Stimulated activated CD8-positive, alpha-beta memory T cell treated with anti-CD3 and anti-CD28 coated beads, Interleukin-15, amount 100 ng/mL, for 1 hour (primary cell): ENCODE results near the gene CCDC60.

Experiments
- DNase-seq: peaks from one replicate; pipeline ENCODE4 v3.0.0-alpha.2; 2020; ENCODE audit warnings: low read depth

The CCDC60 gene

DNA sequence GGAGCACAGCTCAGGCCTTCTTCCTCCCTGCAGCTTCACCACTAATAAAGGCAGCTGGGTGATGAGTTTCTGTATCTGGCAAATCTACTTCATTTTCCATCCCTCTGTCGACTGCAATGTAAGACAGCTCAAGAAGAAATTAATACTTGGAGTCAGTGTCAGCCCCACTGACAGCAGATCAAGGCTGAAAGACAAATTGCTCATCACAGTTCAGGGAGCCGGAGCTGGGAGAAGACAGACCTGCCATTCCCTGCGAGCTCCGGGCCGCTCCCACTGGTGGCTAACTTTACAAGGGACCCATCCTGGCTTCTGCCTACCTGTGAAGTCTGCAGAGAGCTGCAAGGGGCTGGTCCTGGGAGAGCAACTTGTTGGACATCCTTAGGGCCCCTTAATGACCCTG is 49.8 kb downstream of the CCDC60 start:
- DNase-seq: no peak

DNA sequence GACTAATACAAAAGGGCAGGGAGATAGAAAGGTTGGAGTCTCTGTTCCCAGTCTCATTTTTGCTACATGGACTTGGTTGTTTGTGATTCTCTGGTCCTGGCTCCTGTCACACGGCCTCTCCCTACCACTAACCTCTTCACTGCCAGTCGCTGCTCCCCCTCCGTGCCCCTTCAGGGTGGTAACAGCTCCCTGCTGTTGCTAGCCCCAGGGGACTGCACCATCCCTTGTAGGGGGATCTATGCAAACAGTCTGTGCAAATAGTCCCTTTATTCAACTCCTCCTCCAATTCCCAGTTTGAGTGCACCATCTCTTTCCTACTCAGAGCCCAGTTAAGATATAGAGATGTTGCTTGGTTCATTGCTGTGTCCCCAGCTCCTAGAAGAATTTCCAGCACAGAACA is 51.1 kb downstream of the CCDC60 start:
- DNase-seq: no peak

DNA sequence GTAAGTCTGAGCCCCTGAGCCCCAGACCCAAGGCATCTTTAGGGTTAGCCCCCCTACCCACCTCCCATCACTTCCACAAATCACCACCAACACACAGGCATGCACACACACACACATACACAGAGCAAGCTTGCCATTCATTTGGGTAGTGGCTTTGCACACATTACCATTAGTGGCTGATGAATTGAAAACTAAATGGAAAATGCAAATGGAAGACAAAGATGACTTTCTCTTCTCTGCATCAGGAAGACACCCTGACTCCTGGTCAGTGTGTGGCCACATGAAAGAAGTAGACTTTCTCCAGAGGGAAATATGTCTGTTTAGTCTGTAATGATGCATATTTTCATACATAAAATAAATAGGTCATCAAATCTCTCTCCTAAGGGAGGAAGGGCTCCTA is 55.2 kb downstream of the CCDC60 start:
- DNase-seq: no peak

DNA sequence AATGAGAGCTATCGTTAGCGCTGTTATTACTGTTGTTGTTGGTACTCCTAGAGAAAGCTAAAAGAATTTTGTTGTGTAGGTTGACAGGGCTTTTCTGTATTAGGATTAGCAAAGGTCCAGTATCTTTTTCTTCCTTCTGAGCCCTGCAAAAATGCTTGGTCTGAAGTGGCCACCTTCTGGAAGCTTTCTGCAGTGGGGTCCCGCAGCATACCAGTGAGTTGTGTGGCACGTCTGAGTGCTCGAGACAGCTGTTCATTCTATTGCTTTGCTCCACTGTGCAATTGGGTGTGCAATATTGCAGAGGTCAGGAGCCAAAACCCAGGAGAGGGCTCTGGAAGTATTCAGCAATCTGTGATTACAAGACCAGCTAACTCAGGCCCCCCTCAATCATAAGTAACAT is 57.1 kb downstream of the CCDC60 start:
- no peak for DNase-seq

DNA sequence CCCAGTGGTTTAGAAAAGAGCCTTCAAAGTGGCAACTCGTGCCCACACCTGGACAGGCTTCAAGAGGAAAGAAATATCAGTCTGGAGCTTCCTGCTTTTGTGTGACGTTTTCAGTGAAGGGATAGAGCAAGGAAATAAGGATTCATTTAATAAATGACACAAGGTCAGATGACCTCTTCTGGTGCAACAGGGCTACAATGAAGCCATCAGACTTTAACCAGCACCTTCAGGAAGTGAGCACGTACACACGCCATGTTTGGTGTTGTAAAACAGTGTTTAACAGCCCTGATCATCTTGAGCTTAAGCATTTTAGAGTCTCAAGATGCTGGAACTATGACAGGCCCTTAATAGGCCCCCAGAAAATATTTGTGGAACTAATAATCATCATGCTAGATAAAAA is 59.1 kb downstream of the CCDC60 start:
- no peak for DNase-seq

DNA sequence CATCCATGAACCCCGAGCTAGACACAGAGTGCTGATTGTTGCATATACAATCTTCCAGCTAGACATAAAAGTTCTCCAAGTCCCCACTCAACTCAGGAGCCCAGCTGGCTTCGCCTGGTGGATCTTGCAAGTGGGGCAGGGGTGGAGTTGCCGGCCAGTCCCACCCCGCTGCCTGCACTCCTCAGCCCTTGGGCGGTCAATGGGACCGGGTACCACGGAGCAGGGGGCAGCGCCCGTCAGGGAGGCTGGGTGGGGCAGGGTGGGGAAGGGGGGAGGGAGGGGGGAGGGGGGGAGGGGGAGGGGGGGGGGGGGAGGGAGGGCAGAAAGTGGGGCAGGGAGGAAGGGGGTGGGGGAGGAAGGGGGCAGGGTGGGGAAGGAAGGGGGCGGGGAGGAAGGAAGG is 63.0 kb downstream of the CCDC60 start:
- DNase-seq: no peak

DNA sequence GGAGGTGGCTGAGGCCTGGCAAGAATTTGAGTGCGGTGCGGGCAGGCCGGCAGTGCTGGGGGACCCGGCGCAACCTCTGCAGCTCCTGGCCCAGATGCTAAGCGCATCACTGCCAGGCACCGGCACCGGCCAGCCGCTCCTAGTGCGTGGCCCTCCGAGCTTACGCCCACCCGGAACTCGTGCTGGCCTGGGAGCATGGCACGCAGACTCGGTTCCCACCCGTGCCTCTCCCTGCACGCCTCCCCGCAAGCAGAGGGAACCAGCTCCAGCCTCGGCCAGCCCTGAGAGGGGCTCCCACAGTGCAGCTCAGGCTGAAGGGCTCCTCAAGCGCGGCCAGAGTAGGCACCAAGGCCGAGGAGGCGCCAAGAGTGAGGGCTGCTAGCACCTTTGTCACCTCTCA is 63.7 kb downstream of the CCDC60 start:
- DNase-seq: no peak

DNA sequence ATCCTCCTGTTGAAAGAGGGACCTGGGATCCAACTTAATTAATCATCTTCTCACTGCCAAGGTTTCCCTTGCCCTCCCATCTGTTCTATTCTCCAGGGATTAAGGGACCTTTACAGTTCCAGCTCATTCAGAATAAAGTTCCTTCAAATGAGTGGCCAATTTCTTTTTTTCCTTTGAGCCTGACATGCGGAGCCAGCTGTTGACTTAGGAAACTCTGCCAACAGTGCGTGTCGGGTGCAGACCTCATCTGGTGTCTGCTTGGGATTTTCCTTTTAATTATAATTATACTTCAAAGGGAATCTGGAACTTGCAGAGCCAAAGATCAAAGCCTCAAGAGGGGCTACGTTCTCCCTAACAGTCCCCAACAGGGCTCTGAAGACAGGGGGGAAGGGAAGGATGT is 64.8 kb downstream of the CCDC60 start:
- no peak for DNase-seq

DNA sequence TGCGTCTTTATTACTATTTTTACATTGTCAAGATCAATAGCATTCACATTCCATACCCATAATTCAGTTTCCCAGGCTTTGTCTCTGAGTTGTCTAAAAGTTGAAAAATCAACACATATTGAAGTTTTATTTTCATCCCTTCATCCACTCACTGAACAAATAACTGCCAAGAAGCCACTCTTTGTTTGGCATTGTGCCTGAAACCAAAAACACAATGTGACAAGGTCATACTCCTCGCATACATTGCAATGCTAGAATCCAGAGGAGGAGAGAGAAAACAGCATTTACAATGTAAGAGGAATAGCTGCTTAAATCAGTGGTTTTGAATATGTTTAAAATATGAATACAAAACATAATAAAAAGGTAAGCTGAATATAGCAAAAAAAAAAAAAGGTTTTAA is 71.8 kb downstream of the CCDC60 start:
- DNase-seq: no peak

DNA sequence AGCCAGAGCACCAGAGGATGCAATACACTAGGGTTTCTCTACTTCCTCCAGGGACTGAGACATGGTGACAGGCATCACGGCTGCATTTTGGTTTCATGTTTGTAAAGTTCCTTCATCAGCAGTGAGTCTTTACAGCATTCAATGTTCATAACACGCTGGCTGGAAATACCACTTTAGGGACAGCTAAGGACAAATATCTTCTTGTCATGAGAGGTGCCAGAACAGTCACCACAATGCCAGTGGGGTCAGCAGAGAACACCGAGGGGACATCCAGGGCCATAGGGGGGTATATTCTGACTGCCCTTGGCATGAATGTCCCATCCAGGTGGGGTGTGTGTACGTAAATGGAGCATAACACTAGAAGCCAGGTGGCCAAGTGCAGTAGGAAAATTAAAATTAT is 72.3 kb downstream of the CCDC60 start:
- no peak for DNase-seq

DNA sequence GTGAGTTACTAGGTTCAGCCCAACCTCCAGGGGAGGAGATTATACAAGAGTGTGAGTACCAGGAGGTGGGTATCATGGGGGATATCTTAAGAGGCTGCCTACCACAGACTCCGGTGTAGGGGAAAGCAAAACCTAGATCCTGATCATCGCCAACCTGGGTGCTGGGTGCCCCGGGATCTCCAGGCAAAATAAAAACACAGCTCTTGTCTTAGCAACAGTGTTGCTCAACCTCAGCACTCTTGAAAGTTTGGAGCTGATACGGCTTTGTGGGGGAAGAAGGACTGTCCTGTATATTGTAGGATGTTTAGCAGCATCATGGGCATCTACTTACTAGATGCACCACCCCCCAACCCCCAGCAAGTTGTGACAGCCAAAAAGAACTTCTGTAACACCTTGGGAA is 74.5 kb downstream of the CCDC60 start:
- DNase-seq: no peak

DNA sequence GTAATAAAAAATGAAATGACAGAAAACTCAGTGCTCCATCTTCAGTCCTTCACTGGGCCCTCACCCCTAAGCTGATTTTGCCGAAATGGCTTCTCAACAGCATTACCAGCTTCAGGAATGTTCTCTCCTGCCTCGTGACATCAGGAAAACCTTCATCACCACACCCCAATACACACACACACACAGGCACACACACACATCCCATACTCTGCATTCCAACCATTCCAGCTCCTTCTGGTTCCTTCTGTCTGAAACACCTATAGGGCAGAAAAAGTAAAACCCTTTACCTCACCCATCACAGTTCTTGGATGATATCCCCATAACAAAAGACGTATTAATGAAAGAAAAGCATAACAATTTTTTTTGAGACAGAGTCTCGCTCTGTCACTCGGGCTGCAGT is 75.9 kb downstream of the CCDC60 start:
- DNase-seq: no peak

DNA sequence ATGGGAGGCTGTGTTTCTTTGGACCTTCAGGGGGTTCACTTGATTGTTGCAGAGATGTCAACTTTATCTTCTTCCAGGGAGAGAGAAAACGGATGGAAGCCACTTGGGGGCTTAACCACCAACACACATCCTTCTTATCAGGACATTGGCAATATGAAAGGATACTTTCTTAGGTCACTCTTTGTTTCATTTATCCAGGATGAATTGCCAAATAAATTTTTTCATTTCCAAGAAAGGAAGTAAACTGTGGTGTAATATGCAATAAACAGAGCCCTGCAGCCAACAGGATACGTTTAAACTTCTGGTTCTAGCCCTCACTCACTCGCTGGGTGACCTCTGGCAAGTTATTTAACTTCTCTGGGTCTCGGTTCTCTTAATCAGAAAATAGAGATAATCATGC is 77.8 kb downstream of the CCDC60 start:
- DNase-seq: no peak

DNA sequence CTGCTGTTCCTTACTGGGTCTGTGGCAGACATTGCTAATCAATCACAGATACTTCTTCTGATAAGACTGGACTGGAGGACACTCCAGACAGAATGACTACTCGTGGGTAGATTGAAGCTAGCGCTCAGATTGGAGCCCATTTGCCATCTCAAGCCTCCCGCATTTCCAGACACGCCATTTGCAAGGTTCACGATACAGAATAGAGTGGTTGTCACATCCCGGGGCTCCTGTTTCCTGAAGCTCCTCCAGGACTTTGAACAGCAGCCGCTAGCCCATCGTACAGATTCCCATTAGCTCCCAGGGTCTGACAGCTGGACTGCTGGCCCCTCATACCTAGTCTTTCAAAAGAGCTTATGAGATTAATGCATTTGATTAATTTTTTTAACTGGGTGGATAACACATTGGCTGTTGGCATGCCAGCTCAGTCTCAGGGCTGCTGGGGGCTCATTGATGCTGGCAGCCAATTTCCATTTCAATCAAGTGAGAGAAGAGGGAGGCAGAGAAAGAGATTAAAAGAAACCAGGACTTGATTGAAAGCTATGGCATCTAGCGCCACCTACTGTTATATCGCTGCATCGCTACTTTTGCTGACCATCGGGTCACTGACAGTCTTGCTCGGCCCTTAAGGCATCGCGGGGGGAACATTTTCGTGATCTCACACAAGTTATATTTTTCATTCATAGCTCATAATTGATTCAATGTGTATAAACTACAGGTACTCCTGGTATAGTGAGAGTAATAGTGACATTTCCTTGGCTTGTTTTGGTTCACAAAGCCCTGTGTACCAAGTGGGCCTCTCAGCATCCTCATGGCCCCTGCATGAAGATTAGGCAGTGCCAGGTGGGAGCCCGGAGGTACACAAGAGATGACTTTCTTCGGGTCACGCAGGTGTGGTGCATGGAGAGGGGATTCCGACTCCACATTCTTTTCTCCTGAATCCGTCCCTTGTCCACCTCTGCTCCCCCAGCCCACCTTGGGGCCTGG is 78.6 kb downstream of the CCDC60 start:
- no peak for DNase-seq

DNA sequence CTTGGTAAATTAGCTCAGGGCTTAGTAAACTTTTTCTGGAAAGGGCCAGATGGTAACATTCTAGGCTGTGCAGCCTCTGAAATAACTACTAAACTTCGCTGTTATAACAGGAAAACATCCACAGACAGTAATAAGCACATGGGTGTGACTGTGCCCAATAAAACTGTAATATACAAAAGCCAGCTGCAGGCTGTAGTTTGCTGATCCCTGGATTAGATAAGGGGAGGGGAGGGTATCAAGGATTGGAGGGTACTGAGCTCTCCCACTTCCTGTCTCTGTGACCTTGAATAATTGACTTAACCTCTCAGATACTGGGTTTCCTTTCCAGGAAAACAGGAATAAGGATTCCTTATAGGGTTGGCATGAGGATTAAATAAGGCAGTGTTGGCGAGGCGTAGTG is 81.2 kb downstream of the CCDC60 start:
- DNase-seq: no peak

DNA sequence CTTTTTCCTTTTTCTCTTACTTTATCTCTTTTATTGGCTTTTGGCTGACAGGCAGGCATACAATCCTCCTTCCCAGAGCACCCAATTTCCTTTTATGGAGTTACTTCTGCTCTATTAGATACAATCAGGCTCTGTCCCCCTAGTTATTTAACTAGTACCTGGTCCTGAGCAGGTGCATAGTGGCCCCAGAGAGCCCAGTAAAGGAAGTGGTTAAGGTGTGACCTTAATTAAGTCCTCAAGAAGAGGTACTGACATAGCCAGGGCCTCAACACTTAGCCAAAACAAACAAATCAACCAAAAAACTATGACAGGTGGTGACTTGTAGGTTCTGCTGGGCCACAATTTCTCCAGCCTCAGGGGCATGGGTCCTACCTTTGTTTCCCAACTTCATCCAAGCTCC is 82.9 kb downstream of the CCDC60 start:
- DNase-seq: no peak

DNA sequence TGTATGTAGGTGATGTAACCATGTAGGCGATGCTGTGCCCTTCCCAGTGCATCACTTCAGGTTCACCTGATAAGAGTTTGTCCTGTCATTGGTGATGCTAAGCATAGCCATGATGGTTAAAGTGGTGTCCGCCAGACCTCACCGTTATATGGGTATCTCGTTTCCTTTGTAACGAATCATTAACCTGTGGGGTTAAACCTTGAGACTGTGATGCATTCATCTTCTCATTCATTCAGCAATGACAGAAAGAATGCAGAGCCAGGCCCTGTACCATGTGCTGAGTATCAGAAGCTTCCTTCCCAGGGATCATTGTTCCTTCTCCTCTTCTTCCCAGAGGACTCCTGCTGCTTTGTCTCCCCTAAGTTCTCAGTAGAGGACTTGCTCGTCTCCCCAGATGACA is 84.9 kb downstream of the CCDC60 start:
- no peak for DNase-seq

DNA sequence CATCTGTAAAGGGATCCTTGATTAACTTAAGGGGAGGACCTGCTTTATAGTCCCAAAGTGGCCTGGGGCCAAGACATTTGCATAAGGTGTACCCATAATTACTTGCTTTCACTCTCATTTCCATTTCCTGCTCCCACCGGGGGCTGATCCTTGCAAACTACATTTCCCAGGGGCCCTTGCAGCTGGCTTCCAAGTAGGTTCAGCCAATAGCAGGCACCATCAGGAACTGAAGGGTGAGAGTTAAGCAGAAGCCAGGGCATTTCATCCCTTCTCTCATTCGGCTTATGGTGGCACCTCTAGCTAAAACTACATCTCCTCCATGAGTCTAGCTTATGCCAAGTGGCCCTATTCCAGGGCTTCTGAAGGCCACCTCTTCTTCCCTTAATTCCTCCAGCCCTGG is 88.8 kb downstream of the CCDC60 start:
- no peak for DNase-seq

DNA sequence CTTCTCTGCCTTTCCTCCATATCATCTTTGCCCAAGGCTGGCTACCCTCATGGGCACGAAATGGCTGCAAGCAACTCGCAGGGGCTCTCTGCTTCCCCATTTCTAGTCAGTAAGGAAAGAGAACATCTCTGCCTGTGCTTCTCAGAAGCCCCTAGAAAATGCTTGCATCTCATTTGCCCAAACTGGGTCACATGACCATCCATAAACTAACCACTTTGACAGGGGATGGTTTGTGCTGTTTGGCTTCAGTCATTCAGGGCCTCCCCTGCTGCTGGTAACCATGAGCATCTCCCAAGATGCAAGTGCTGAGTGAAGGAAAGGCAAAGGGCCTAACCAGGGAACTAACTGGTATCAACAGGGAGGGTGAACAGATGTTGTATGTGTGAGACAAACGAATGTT is 91.1 kb downstream of the CCDC60 start:
- no peak for DNase-seq

DNA sequence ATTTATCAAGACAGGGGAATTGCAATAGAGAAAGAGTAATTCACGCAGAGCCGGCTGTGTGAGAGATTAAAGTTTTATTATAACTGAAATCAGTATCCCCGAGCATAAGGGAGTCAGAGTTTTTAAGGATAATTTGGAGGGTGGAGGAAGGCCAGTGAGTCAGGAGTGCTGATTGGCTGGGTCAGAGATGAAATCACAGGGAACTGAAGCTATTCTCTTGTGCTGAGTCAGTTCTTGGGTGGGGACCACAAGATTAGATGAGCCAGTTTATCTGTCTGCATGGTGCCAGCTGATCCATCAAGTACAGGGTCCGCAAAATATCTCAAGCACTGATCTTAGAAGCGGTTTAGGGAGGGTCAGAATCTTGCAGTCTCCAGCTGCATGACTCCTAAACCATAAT is 96.6 kb downstream of the CCDC60 start:
- DNase-seq: no peak

DNA sequence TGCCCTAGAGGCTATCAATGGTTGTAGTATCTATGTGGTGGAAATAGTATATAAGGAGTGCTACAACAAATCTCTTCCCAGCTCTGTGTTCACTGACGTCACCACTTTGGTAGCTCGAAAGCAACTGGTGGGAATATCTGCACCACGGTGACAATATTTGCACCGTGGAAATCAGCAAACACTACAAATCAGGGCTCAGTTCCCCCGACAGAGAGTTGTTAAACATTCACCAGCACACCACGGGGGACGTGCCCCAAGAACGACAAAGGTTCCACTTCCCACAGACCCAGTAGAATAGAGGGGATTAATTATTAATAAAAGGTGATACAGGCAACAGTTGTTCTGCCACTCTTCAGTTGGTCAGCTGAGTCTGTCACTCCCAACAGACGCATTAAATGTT is 98.4 kb downstream of the CCDC60 start:
- no peak for DNase-seq

DNA sequence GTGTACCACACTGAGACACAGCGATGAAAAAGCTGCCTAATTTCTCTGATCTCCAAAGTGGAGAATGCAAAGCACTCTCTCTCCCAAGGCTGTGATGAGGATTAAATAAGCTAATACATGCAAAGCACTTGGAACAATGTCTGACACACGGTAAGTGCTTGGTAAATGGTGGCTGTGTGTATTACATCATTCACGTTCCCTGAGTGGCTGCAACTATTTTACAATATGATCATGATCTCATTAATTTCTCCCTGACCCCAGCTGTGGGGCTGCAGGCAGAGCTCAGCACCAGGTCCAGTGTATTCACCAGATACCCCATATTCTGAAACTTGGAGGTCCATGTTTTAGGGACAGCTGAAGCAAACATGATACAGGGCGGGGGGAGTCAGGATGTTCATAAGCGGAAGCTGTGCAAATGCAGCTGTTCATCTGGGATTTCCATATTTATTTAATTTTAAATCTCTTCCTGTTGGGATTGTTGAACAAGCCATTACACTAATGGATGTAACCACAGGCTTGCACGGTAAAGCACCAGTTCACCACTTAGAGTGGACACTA is 106.4 kb downstream of the CCDC60 start:
- DNase-seq: no peak

DNA sequence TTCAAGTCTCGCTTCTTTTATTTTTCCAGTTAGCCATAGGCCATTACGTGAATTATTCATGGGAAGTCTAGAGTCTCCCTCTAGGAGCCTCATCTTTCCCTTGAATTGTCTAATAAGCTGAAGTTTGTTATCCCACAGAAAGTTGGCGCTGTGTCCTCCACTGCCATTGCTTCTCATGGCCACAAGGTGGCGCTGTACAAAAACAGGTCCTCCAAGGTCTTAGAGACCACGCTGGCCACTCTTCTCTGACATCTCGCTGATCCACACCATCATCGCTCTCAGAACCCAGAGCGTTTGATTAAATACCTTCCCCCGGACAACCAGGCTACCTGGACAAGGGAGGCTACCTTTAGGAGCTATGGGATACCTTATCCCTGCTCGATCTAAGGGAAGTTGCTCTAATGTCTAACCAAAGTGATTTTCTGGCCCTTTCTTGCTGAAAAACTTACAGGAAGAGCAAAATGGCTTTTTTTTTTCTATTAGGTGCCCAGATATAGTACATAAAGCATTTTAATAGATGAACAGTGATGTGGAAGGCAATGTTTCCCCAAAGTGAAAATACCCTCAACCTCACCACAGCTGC is 110.0 kb downstream of the CCDC60 start:
- no peak for DNase-seq

DNA sequence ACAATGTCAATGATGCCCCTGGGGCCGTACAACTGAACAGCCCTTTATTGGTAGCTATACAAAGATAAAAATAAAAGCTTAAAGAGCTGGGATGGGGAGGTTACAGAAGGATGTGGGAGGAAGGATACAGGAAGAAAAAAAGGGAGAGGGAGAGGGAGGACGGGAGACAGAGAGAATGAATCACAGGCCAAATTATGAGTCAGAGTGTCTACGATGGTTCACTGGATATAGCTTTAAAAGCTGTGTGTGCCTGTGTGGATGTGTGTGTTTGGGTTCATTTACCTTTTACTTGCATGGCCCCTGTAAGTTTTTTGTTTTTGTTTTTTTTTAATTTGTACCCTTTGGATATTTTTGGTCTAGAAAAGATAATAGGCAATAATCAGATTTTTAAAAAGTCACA is 111.9 kb downstream of the CCDC60 start:
- no peak for DNase-seq
